Globus pallidus (tissue), 1 donor: ENCODE results near the gene IZUMO1.

Source experiments
- DNase-seq: peaks from one replicate; pipeline ENCODE4 v3.0.0-alpha.2; 2015; ENCODE audit warnings: low spot score

IZUMO1 gene

DNA sequence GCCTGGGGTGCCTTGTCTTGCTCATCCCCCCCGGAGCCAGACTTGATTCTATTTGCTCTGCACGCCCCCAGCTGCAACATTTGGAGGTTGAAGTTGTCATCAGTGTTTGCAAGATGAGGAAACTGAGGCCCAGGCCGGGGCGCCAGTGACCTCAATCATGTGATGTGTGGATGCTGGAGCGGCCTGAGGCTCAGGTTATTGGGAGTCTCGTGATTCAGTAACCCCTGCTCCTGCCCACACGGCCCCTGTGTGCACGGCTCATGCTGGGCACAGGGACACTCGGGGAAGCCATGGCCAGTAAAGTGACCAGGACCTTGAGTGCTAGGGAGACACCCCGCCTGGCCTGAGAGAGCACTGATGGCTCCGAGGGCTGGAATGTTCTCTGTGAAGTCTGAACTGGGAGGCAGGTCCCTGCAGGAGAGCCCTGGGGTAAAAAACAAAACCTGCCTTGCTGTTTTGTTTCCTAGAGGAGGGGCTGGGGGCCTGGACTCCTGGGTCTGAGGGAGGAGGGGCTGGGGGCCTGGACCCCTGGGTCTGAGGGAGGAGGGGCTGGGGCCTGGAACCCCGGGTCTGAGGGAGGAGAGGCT, 10.5 kb upstream of the IZUMO1 start:
- DNase-seq: no peak

DNA sequence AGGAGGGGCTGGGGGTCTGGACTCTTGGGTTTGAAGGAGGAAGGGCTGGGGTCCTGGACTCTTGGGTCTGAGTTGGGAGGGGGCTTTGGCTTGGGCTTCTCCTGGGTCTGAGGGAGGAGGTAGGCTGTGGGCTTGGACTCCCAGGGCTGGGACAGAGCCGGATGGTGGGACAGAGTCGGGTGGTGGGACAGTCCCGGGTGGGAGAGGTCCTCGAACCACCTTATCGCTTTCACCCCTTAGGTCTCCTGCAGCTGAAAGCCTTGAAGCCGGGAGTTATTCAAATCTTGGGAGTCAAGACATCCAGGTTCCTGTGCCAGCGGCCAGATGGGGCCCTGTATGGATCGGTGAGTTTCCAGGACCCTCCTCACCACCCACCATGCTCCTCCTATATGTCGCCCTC, 10.0 kb upstream of the IZUMO1 start:
- DNase-seq: no peak

DNA sequence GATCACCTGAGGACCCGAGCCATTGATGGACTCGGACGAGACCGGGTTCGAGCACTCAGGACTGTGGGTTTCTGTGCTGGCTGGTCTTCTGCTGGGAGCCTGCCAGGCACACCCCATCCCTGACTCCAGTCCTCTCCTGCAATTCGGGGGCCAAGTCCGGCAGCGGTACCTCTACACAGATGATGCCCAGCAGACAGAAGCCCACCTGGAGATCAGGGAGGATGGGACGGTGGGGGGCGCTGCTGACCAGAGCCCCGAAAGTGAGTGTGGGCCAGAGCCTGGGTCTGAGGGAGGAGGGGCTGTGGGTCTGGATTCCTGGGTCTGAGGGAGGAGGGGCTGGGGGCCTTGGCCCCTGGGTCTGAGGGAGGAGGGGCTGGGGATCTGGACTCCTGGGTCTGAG, 9.5 kb upstream of the IZUMO1 start:
- DNase-seq: no peak

DNA sequence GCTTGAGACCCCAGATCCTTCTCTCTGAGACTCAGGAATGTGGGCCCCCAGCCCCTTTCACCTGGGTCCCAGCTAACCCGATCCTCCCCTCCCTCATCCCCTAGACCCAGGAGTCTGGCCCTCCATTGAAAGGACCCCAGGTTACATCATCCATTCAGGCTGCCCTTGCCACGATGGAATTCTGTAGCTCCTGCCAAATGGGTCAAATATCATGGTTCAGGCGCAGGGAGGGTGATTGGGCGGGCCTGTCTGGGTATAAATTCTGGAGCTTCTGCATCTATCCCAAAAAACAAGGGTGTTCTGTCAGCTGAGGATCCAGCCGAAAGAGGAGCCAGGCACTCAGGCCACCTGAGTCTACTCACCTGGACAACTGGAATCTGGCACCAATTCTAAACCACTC, 9.1 kb upstream of the IZUMO1 start:
- DNase-seq: no peak

DNA sequence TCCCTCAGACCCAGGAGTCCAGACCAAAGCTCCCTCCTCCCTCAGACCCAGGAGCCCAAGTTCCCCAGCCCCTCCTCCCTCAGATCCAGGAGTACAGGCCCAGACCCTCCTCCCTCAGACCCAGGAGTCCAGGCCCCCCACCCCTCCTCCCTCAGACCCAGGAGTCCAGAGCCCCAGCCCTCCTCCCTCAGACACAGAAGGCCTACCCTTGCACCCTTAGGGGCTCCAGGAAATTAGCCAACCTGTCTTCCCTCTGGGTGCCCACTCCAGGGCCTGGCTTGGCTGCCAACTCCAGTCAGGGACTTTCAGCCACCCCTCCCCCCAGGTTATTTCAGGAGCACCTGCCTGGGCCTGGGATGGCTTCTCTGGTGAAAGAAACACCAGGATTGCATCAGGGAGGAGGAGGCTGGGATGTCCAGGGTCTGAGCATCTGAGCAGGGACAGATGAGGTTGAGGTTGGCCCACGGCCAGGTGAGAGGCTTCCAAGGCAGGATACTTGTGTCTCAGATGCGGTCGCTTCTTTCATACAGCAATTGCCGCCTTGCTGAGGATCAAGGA, 8.5 kb upstream of the IZUMO1 start, which contains the start of gene FGF21:
Gene FGF21 (plus strand): TSS at position 441 of the 558 bp plus-strand sequence. CDS start 713 bp downstream, outside the sequence.
- no peak for DNase-seq

DNA sequence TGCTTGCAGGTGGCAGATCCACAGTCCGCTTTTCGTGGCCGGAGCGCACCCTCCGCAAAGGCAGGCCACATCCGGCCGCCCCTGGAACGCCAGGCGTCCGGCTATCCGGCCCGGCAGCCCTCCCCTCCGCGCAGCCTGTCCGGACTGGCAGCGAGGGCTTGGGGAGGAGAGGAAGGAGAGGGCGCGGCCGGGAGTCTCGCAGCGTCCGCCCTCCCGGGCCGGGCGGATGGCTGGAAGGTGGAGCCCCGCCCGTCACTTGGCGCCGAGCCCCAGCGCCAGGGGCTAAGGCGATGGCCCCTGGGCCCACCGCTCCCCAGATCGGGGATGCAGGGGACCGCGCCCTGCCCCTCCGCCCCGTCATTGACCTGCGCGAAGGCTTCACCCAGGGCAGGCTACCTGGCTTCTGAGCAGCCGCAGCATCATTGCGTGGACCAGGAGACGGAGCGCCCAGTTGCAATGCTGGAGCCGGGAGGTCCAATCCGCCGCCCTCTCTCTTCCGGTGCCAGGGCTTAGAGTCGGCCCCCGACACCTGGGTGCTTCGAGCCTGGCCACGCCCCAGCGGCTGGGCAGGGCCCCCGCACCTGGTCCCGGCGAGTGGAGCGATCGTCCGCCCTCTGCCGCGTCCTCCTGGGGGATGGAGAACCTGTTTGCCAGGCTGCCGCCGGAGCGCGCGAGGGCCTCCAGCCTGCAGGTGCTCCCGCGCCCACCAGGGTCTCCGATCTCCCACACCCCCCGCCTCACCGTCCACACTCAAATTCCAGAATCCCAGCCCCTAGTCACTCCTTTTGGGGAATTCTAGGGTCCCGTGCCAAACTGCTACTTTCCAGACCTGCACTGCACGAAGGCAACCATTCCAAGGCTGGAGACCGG, 6.0 kb upstream of the IZUMO1 start, which contains the start of gene FUT1:
Gene FUT1 (minus strand): TSS at position 146 of the 870 bp plus-strand sequence. CDS start 1,360 bp downstream, outside the sequence.
- DNase-seq: no peak

DNA sequence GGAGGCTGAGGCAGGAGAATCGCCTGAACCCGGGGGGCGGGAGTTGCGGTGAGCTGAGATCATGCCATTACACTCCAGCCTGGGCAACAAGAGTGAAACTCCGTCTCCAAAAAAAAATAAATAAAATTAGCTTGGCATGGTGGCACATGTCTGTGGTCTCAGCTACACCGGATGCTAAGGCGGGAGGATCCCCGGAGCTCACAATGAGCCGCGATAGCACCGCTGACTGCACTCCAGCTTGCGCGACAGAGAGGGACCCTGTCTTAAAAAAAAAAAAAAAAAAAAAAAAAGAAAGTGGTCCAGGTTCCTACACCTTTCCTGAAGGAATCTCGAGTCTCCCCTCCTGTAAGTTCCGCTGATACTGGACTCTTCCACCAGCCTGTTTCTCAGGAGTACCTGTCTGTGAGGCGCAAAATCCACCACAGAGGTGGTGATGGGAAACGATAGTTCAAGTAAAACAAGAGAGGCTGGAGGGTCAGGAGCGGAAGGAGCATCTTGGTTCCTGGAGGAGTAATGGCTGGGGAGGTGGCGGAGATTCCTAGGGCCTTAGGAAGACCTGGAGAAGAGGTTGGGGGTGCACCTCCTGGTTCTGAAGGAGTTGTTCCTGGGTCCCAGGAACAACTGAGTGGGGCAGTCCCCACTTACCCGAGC, 5.3 kb upstream of the IZUMO1 start:
- DNase-seq: no peak

DNA sequence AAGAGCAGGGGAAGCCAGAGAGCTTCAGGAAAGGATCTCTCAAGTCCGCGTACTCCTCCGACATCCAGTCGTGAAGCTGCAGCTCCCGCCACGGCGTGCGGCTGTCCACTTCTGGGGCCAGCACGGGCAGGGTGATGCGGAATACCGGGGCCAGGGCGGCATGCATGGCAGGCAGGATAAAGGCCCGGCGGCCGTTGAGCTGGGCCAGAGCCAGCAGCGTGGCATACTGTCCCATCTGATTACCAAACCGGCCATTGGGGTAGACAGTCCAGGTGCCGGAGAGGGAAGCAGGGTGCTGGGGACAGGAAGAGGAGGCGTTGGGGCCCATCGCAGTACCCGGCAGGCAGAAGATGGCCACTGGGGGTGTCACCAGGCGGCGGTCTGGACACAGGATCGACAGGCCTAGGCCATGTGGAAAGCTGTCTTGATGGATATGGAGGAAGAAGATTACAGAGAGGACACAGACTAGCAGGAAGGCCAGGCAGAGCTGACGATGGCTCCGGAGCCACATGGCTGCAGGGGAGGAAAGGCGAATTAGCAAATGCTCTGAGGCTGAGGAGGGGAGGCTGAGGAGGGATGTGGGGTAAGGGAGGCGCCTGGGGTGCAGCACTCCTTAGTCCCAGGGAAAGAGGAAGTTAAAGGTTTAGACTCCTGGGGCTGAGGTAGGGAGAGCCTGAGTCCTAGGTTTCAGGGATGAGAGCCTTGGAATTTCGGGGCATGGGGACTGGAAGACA, 4.2 kb upstream of the IZUMO1 start:
- DNase-seq: no peak

DNA sequence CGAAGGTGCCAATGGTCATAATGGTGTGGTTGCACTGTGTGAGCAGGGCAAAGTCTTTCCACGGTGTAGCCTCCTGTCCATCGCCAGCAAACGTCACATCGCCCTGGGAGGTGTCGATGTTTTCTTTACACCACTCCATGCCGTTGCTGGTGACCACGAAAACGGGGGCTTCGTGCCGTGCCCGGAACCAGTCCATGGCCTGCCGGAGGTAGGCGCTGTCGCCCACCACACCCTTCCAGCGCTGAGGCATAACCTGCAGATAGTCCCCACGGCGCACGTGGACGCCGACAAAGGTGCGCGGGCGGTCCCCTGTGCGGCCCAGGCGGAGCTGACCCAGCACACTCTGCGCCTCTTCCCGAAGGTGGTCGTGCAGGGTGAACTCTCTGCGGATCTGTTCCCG, 3.6 kb upstream of the IZUMO1 start:
- DNase-seq: no peak

DNA sequence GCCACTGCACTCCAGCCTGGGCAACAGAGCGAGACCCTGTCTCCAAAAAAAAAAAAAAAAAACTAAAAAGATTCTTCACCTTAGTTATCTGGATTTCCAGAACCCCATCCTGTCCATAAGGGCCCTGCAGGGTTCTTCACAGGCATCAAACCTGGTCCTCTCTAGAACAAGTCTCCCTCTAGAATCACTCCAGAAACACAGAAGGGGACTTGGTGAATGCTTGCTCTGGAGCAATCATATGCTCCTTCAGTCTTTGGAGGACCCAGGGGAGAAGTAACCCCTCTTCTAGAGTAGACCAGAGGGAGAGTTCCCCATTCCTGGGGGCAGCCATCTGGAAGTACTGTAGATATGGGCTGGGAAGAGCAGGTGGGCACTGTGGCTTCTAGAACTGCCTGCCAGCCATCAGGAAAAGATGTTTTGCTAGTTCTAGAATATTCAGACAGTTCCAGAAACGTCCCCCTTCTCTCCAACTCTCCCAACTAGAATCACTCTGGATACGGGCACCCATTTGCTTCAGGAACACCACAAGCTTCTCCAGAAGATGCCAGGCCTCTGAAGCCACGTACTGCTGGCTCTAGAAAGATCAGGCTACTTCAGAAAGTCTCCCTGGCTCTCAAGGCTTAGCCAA, 3.0 kb upstream of the IZUMO1 start:
- DNase-seq: no peak

DNA sequence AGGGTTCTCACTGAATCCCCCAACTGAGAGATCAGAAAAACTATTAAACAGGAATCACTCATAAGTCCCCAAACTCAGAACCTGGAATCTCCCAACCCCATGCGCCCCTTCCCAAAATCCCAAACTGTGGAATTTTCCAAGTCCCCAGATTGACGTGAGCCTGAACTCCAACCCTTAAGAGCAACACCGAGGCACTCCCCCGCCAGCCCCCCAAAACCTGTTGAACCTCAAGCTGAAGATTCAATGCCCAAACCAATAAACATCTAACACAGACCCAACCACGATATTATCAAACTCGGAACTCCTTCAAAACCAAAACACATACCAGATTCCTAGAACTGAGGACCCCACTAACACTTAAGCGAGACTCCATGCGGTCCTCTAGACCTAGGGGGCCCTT, 599 bp downstream of the IZUMO1 start:
- DNase-seq: no peak

DNA sequence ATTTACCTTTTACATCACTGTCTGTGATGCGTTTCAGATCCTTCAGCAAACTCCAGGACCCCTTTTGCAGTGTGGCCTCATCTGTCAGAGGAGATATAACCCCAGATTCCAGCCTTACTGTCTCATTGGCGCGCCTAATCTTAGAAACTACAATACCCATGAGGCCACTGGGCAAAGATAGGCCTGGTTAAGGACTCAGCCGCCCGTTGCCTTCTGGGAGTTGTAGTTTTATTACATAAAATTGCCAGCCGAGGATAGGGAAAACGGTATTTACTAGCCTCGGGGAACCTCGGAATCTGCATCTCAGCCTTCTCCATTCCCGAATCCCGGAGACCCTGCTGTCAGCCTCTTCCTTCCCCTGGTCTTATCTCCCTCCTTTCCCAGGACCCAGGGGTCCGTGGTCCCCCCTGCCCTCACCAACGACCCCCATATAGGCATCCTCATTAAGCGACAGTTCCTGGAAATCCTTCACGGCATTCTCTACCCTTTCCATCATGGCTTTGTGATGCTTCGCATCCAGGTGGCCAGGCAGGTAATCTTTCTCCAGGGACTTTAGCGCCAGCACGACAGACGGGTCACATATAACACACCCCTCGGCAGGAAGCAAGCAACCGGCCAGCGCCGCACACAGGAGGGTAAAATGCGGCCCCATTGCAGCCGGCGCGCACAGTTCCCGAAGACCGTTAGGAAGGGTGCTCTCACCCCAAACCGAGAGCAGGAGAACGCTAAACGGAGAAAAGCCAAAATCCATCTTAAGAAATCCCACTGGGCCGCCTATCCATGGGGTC, 1.3 kb downstream of the IZUMO1 start:
- DNase-seq: peak; percentile 79

DNA sequence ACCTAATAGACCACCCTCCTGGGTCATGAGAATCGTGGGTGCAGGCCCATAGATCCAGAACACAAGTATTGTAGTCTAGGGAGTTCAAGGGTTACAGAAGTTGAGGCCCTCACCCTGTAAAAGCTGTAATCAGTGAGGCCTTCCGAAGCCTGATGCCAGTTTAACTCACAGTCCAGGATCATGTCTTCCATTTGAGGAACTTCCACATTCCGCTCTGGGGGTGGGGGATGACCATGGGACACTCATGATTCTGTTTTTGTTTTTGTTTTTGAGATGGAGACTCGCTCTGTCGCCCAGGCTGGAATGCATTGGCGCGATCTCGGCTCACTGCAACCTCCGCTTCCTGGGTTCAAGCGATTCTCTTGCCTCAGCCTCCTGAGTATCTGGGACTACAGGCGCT, 4.6 kb downstream of the IZUMO1 start:
- DNase-seq: no peak

DNA sequence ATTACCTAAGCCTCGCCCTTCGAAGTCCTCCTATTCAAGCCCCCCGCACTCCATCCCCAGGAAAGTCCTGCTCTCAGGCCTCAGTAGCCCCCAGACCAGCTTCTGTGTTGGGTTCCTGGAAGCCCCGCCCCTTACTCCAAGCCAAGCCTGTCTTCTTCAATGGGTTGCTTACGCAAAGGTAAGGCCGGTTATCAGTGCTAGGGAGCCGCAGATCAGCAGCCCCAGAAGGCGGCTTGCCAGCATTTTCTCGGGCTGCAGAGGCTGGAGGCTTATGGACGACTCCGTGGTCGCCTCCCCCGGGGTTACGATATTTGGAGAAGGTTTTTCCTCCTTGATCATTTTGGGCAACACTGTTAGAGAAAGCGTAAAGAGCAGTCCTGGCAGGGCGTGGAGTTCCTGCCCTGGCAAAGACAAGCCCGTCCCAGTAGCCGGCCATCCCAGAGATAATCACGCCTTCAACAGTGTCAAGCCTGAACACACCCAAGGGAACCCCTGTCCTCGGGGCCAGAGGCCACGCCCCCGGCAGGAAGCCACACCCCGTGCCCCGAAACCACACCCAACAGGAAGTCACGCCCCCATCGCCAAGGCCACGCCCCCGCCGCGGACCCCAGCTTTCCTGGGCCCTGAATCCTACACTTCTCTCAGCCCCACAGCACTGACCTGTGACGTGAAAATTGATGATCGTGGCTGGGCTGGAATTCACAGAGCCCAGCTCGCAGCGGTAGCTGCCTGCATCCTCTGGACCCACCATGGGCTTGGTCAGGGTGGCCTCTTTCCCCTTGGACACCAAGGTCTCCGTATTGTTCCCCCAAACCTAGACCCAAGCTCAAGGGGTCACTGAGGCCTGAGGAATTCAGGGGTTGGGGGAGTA, 5.3 kb downstream of the IZUMO1 start:
- no peak for DNase-seq

DNA sequence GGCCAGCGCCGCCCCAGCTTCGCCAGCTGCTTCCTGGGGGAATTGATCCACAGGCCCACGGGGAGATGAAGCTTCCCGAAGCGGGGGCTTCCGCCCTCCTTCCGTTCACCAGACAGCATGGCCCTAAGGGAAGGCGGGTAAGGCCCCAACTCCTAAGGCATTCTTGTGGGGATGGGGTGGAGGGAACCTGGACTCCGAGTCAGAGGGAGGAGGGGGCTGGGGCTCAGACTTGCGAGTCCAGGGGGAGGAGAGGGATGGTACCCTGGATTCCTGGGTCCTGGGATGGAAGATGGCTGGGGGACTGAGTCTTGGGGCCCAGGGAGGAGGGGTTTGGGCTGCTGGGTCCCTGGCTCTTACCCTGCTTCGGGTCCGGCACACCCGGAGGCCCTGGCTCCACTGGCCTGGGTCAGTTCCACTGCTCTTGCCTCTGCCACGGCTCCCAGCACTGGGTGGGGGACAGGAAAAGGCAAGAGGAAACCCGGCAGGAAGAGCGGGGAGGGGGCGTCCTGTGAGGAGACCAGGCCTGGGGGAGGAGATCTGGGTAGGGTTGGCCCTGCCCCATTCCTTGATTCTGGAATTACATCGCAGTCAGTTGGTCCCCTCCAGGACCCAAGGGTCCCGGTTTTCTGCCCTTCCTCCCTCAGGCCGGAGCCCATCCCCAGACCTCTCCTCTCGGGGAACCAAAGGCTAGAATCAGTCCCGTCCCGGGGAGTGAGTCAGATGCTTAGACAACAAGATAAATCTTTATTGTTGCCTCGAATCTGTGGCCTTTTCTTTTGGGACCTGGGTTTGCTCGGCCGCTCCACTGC, 6.3 kb downstream of the IZUMO1 start, which contains the start of gene RASIP1:
Gene RASIP1 (minus strand): TSS at position 447 of the 809 bp plus-strand sequence. CDS start 328 bp downstream, at position 119.
- no peak for DNase-seq

DNA sequence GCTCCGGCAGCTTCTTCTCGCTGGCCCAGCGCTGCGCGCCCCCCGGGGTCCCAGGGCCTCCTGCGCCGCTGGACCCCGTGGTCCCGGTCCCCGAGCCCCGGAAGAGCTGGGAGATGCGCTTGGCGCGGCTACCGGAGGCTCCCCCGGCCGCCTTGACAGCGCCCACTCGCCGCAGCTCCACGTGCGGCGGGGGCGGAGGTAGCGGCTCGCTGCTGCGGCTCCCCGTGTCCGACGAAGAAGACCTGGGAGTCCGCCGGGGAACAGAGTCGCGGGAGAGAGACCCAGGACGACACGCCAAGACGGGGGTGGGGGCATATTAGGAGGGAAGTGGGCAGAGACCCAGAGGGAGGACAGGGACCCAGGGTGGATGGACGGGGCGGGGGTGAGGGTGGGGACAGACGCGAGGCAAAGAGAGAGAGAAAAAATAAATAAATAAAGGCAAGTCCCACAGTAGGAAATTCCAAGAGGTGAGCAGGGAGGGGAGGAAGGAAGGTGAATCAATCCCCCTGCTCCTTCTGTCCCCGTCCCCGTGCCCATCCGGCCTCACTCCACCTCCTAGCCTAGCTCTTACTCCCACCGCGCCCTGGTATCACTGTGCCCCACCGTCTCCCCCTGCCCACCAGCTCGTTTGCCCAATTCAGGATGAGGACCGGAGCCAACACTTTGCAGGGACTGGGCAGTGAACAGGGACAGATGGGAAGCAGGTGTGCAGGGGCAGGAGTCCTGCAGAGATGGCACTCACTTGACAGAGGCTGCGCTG, 7.1 kb downstream of the IZUMO1 start:
- DNase-seq: no peak

DNA sequence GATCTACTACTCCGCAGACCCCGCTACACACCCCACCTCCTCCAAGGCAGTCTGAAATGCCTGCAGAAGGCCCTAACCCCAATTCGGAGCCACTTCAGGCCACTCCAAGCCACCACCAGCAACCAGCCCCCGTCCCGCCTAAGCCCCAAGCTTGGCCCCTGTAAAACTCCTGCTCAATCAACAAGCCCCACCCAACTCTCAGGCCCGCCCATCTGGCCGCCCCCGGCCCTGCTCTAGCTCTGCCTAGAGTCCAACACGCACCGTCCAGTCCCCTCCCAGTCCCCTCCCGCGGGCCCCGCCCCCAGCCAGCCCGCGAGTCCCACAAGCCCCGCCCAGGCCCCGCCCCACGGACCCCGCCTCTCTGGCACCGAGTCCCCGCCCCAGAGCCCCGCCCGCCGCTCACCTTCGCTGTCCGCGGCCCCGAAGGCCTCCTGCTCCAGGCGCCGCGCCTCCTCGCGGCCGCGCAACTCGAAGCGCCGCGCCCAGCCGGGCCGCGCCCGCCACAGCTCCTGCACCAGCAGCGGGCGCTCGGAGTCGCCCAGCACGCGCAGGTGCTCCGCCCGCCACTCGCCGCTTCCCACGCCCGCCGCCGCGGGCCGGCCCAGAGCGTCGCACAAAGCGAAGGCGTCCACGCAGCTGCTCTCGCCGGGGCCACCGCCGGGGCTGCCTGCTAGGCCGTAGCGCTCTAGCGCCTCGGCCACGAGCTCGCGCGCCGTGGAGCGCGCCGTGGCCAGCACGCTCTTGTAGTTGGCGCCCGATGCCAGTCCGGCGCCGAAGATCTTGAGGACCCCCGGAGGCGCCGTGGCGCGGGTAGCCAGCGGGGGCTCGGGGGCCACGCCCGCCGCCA, 7.9 kb downstream of the IZUMO1 start:
- peak; percentile 67 for DNase-seq
